ENCODE measurements around the gene GALNT17. TPM values are rescaled to one million over a fixed set of nuclear protein-coding genes. Genes with fewer than 3 reads are reported as not detected.

GALNT17 gene
- total and polyA plus RNA-seq, 12 donors: 15.1 to 87.0 (median 55.4) TPM

- no peak for TF ChIP-seq CTCF (IDR thresholded peaks at IDR 0.05)
- ATAC-seq (no peak), DNase-seq (no peak)
- Histone ChIP-seq H3K27me3 (no peaks in the 10 kb centered on the region), H3K27ac (no peak overlapping the region), H3K36me3 (no peaks in the 10 kb centered on the region), H3K4me1 (no peaks in the 10 kb centered on the region), H3K9me3 (peaks cover 0 to 46% (median 13%) of the 10 kb centered on the region in 11 donors), H3K4me3 (no peak overlapping the region)
- intact Hi-C loops (cut with DNase I): no loop called here
These were observed 210.3 kb downstream of the GALNT17 start for GRCh38 chr7:71342202-71342601.

GRCh38 chr7:71343039-71343438 lies 211.1 kb downstream of the GALNT17 start:
- Histone ChIP-seq H3K27ac (peak overlapping the region in 3 of 10 donors; percentile 28 to 60 (median 41)), H3K27me3 (no peaks in the 10 kb centered on the region), H3K4me1 (no peaks in the 10 kb centered on the region), H3K4me3 (no peak overlapping the region), H3K36me3 (no peaks in the 10 kb centered on the region), H3K9me3 (peaks cover 0 to 46% (median 13%) of the 10 kb centered on the region in 11 donors)
- no peak for TF ChIP-seq CTCF (IDR thresholded peaks at IDR 0.05)
- ATAC-seq (no peak), DNase-seq (no peak)
- intact Hi-C loops (cut with DNase I): no loop called here

- TF ChIP-seq CTCF (IDR thresholded peaks at IDR 0.05): no peak
- peak in 7 of 8 donors; percentile 33 to 88 (median 79) for ATAC-seq
- Histone ChIP-seq H3K9me3 (peaks cover 0 to 40% (median 13%) of the 10 kb centered on the region in 11 donors), H3K27ac (peak overlapping the region in 4 of 10 donors; percentile 28 to 60 (median 44)), H3K36me3 (no peaks in the 10 kb centered on the region), H3K4me3 (no peak overlapping the region), H3K27me3 (no peaks in the 10 kb centered on the region), H3K4me1 (no peaks in the 10 kb centered on the region)
- intact Hi-C loops (cut with DNase I): no loop called here
- DNase-seq: peak in 1 of 2 donors; percentile 15
- WGBS, 2 donors: 22 to 27% methylated on average over 1 of the region's 1 CpG
These were observed 211.9 kb downstream of the GALNT17 start for GRCh38 chr7:71343892-71344291.

GRCh38 chr7:71345117-71345884 lies 213.4 kb downstream of the GALNT17 start:
- peaks cover 0 to 40% (median 13%) of the 10 kb centered on the region in 11 donors for H3K9me3 ChIP-seq
- 68 to 76% methylated on average over 9 of the region's 9 CpGs for WGBS, 2 donors

More at GRCh38 chr7:71345117-71345884, 213.4 kb downstream of the GALNT17 start:
- no peak for TF ChIP-seq CTCF (IDR thresholded peaks at IDR 0.05)
- no peak overlapping the region for H3K27ac ChIP-seq
- H3K4me1 ChIP-seq: peaks cover 0 to 6% (median 0%) of the 10 kb centered on the region in 9 donors
- H3K27me3 ChIP-seq: no peaks in the 10 kb centered on the region
- DNase-seq (no peak), ATAC-seq (no peak)
- intact Hi-C loops (cut with DNase I): no loop called here
- no peak overlapping the region for H3K4me3 ChIP-seq
- H3K36me3 ChIP-seq: no peaks in the 10 kb centered on the region
